T-helper 2 cell treated with Interferon-gamma antibody and Interleukin-4, amounts not matched to agents 5 μg/mL and 100 μg/mL, for 36 hours (primary cell): ENCODE measurements around the gene ITPR2.
"Not testable (repeated sequence)": the region's sequence is repeated elsewhere in the genome, so short reads cannot be mapped to it uniquely, and the experiment has no call there.

ENCODE experiments used
- DNase-seq: peaks from one replicate; pipeline ENCODE4 v3.0.0; 2021; ENCODE audit warnings: low spot score
- H3K27ac Mint-ChIP-seq: one replicate; pipeline ENCODE4 v1.8.0; 2021; ENCODE audit warnings: mild to moderate bottlenecking, mixed read lengths
- H3K27me3 Mint-ChIP-seq: one replicate; pipeline ENCODE4 v1.8.0; 2021; ENCODE audit warnings: low read depth, mixed read lengths
- H3K36me3 Mint-ChIP-seq: one replicate; pipeline ENCODE4 v1.8.0; 2021; ENCODE audit warnings: low read depth, mixed read lengths
- H3K4me1 Mint-ChIP-seq: one replicate; pipeline ENCODE4 v1.8.0; 2021; ENCODE audit warnings: low read depth, mixed read lengths
- H3K4me3 Mint-ChIP-seq: one replicate; pipeline ENCODE4 v1.8.0; 2022; ENCODE audit warnings: mild to moderate bottlenecking, moderate library complexity, mixed read lengths
- H3K9me3 Mint-ChIP-seq: one replicate; pipeline ENCODE4 v1.8.0; 2021; ENCODE audit warnings: mixed read lengths

Gene ITPR2

DNA sequence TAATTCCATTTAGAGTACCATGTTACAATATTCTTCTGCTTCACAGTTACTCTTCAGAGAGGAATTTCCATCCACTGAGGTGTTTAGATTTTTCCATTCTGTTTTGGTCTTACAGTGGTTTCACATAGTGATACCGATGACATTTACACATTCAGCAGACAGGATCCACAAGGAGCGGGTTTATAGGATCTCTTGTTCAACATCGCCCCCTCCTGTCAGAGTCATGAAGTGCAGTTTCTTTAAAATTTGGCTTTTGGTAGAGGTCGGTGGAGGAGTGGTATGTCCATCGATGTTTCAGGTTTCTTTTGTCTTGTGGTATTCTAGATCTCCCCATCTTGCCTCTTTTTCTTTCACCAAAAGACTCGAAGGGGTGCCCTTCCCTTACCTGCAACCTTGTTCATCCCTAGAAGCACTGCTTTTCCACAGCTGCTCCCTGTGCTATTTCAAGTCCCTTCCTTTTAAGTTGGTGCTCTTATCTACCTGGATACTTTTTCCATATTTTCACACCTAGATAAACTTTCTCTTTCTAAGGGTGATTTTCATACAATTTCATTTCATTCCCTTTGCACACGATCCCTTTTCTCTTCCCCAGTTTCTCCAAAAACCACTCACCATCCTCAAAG, 181.3 kb downstream of the ITPR2 start:
- no peak overlapping the region for H3K27ac Mint-ChIP-seq
- peaks cover 6% of the 10 kb centered on the region for H3K9me3 Mint-ChIP-seq
- no peak overlapping the region for H3K4me3 Mint-ChIP-seq
- DNase-seq, result peak; percentile 15
- no peaks in the 10 kb centered on the region for H3K27me3 Mint-ChIP-seq
- H3K4me1 Mint-ChIP-seq, result no peaks in the 10 kb centered on the region
- peaks cover 31% of the 10 kb centered on the region for H3K36me3 Mint-ChIP-seq

- no peak for DNase-seq
- Mint-ChIP-seq H3K4me3 (no peak overlapping the region), H3K4me1 (no peaks in the 10 kb centered on the region), H3K9me3 (peaks cover 6% of the 10 kb centered on the region), H3K27me3 (no peaks in the 10 kb centered on the region), H3K27ac (no peak overlapping the region), H3K36me3 (peaks cover 28% of the 10 kb centered on the region)
Observed at GRCh38 chr12:26651036-26651435, 182.0 kb downstream of the ITPR2 start.

- H3K27me3 Mint-ChIP-seq, result no peaks in the 10 kb centered on the region
- H3K27ac Mint-ChIP-seq, result no peak overlapping the region
- peaks cover 6% of the 10 kb centered on the region for H3K9me3 Mint-ChIP-seq
- no peak for DNase-seq
- H3K36me3 Mint-ChIP-seq, result peaks cover 19% of the 10 kb centered on the region
- H3K4me3 Mint-ChIP-seq, result no peak overlapping the region
- H3K4me1 Mint-ChIP-seq, result no peaks in the 10 kb centered on the region
Observed at GRCh38 chr12:26648999-26649398, 184.0 kb downstream of the ITPR2 start.

DNA sequence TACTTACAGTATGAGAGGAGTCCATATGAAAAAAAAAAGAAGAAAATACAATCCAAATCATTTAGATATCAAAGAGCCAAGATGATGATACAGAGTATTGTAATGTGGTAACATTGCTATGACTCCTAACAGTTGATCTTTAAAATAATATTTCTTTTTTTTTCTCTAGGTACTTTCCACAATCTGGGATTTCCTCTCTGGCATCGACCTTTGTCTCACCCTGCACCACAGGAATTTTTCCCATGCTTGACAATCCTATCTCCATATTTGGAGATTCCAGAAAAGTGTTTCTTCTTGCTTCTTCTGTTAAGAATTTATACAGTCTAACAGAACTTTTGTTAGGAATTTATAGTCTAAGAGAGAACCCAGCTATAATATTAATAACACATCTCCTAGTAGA, 184.4 kb downstream of the ITPR2 start:
- H3K9me3 Mint-ChIP-seq, result peaks cover 6% of the 10 kb centered on the region
- H3K36me3 Mint-ChIP-seq, result peaks cover 15% of the 10 kb centered on the region
- no peak overlapping the region for H3K27ac Mint-ChIP-seq
- no peaks in the 10 kb centered on the region for H3K27me3 Mint-ChIP-seq
- DNase-seq, result no peak
- no peaks in the 10 kb centered on the region for H3K4me1 Mint-ChIP-seq
- H3K4me3 Mint-ChIP-seq, result no peak overlapping the region

DNA sequence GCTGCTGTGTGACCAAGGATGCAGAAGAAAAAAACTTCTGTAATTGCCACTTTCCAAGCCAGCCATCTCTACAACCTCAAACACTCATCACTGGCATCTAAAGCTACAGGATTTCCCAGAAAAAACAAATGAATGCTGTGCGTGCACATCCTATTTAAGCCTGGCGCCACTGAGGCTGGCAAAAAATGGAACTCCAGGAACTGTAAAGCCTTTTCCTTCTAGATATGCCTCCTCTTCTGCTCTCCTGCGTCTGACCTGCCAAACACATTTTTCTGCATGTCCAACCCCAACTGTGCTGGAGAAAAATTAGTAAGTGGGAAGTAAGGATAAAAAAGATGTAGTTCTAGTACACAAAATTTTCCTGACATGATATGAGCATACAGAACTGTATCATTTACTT, 184.9 kb downstream of the ITPR2 start:
- Mint-ChIP-seq H3K9me3 (peaks cover 6% of the 10 kb centered on the region), H3K4me1 (no peaks in the 10 kb centered on the region), H3K27me3 (no peaks in the 10 kb centered on the region), H3K27ac (no peak overlapping the region), H3K36me3 (peaks cover 15% of the 10 kb centered on the region), H3K4me3 (no peak overlapping the region)
- no peak for DNase-seq

DNA sequence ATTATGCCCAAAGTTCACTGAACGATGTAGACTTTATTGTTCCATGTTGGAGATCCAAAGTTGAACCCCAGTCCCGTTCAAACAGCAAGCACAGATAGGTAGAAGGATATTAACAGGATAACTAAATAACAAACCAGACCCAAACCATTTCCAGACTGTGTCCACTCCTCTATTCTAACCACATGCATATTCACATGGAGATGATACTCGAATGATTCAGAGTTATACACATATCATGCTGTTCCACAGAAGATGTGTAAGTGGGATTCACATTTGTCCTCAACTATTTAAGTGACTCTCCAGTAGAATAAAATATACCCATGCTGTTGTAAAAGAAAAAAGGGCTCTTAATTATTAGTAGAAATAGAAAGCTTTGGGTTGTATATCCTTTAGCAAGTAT, 185.9 kb downstream of the ITPR2 start:
- DNase-seq, result no peak
- H3K9me3 Mint-ChIP-seq, result peaks cover 6% of the 10 kb centered on the region
- peaks cover 11% of the 10 kb centered on the region for H3K36me3 Mint-ChIP-seq
- H3K27me3 Mint-ChIP-seq, result no peaks in the 10 kb centered on the region
- H3K4me1 Mint-ChIP-seq, result no peaks in the 10 kb centered on the region
- H3K4me3 Mint-ChIP-seq, result no peak overlapping the region
- H3K27ac Mint-ChIP-seq, result no peak overlapping the region

DNA sequence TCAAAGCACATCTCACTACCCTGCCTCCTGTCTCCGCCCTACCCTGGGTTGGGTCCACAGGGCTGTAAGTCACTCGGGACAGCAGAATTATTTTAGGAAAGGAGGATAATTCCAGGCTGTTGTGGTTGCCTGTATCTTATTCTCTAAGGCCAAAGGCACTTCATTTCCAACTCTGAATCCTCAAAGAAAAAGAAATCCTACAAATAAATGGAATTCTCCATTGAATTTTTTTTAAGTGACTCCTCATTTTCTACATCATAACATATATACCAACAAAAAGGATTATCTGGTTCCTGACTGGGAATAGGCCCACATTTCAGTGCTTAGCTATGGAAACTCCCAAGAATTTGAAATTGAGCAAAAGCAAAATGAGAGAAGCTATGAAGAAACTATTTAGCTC, 186.4 kb downstream of the ITPR2 start:
- H3K27me3 Mint-ChIP-seq, result no peaks in the 10 kb centered on the region
- H3K4me1 Mint-ChIP-seq, result no peaks in the 10 kb centered on the region
- no peak overlapping the region for H3K4me3 Mint-ChIP-seq
- DNase-seq, result no peak
- H3K36me3 Mint-ChIP-seq, result peaks cover 6% of the 10 kb centered on the region
- H3K27ac Mint-ChIP-seq, result no peak overlapping the region
- H3K9me3 Mint-ChIP-seq, result peaks cover 6% of the 10 kb centered on the region

DNA sequence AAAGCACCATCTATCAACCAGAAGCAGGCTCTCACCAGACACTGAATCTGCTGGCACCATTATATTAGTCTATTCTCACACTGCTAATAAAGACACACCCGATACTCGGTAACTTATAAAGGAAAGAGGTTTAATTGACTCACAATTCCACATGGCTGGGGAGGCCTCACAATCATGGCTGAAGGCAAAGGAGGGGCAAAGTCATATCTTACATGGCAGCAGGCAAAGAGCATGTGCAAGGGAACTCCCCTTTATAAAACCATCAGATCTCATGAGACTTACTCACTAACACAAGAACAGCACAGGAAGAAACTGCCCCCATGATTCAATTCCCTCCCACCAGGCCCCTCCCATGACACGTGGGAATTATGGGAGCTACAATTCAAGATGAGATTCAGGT, 188.6 kb downstream of the ITPR2 start:
- H3K4me3 Mint-ChIP-seq, H3K9me3 Mint-ChIP-seq, H3K27ac Mint-ChIP-seq, H3K27me3 Mint-ChIP-seq, DNase-seq, H3K36me3 Mint-ChIP-seq, H3K4me1 Mint-ChIP-seq: not testable (repeated sequence)

DNA sequence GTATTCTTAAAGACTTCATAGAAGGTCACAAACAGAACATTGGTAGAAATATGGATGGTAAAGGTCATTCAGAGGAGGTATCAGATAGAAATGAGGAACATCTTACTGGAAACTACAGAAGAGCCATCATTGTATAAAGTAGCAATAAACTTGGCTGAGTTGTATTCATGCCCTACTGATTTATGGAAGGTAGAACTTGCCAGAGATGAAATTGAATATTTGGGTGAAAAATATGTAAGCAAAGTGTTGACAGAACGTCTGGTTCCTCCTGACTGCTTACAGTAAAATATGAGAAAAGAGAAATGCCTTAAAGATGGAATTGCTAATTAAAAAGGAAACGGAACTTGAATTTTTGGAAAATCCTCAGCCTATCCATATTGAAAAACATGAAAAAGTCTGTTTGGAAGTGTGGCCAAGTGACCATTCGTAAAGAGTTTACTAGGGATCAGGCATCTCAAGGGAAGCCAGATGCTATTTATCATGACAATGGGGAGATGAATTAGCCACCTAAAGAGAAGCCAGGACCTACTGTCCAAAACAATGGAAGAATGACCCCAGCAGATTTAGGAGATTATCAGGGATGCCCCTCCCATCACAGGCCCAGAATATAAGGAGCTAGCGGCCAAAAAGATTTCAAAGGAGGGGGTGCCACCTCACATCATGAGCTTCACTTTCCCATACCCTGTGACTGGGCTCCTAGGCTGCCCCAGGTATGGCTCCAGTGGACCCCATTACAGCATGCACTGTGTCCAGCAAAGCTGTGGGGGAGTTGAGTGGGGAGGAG, 189.3 kb downstream of the ITPR2 start:
- H3K4me1 Mint-ChIP-seq, result no peaks in the 10 kb centered on the region
- H3K4me3 Mint-ChIP-seq, result no peak overlapping the region
- no peak for DNase-seq
- H3K27me3 Mint-ChIP-seq, result no peaks in the 10 kb centered on the region
- H3K27ac Mint-ChIP-seq, result no peak overlapping the region
- H3K36me3 Mint-ChIP-seq, result peaks cover 4% of the 10 kb centered on the region
- no peaks in the 10 kb centered on the region for H3K9me3 Mint-ChIP-seq

- no peak overlapping the region for H3K27ac Mint-ChIP-seq
- no peaks in the 10 kb centered on the region for H3K27me3 Mint-ChIP-seq
- H3K9me3 Mint-ChIP-seq, result no peaks in the 10 kb centered on the region
- no peak overlapping the region for H3K4me3 Mint-ChIP-seq
- no peak for DNase-seq
- no peaks in the 10 kb centered on the region for H3K4me1 Mint-ChIP-seq
- H3K36me3 Mint-ChIP-seq, result peaks cover 4% of the 10 kb centered on the region
Observed at GRCh38 chr12:26642361-26642760, 190.6 kb downstream of the ITPR2 start.

- no peaks in the 10 kb centered on the region for H3K9me3 Mint-ChIP-seq
- no peak overlapping the region for H3K27ac Mint-ChIP-seq
- H3K36me3 Mint-ChIP-seq, result peaks cover 4% of the 10 kb centered on the region
- H3K27me3 Mint-ChIP-seq, result no peaks in the 10 kb centered on the region
- DNase-seq, result no peak
- H3K4me3 Mint-ChIP-seq, result no peak overlapping the region
- H3K4me1 Mint-ChIP-seq, result no peaks in the 10 kb centered on the region
Observed at GRCh38 chr12:26636710-26637328, 196.2 kb downstream of the ITPR2 start.

- Mint-ChIP-seq H3K4me1 (no peaks in the 10 kb centered on the region), H3K27ac (no peak overlapping the region), H3K27me3 (no peaks in the 10 kb centered on the region), H3K36me3 (no peaks in the 10 kb centered on the region), H3K9me3 (no peaks in the 10 kb centered on the region), H3K4me3 (no peak overlapping the region)
- DNase-seq, result no peak
Observed at GRCh38 chr12:26633591-26634210, 199.3 kb downstream of the ITPR2 start.

DNA sequence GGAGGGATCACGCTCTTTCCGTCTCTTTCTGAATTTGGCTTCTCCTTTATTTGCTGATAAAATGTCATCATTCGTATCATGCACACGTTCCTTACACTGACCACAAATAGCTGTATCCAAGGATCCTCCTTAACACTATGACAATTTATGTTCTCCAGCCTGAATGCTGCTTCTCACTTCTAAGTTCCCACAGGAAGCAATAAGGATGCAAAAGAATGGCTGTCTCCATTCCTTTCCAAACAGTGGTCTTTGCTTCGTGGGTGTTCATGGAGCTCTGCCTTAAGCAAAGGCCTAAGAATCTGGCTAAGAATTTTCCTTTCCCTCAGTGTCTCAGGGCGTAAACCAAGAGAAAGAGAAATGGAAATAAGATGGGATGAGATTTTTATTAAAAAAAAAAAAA, 200.2 kb downstream of the ITPR2 start:
- Mint-ChIP-seq H3K4me1 (no peaks in the 10 kb centered on the region), H3K36me3 (no peaks in the 10 kb centered on the region), H3K9me3 (no peaks in the 10 kb centered on the region), H3K4me3 (no peak overlapping the region), H3K27me3 (no peaks in the 10 kb centered on the region), H3K27ac (no peak overlapping the region)
- no peak for DNase-seq

- no peak overlapping the region for H3K27ac Mint-ChIP-seq
Observed at GRCh38 chr12:26631846-26632245, 201.1 kb downstream of the ITPR2 start.

More at GRCh38 chr12:26631846-26632245, 201.1 kb downstream of the ITPR2 start:
- Mint-ChIP-seq H3K4me3 (no peak overlapping the region), H3K9me3 (no peaks in the 10 kb centered on the region), H3K4me1 (peaks cover 5% of the 10 kb centered on the region), H3K36me3 (peaks cover 7% of the 10 kb centered on the region), H3K27me3 (no peaks in the 10 kb centered on the region)
- DNase-seq, result no peak
